Right lobe of liver (tissue), 6 donors: Measurements from ENCODE around the gene WWC1. TPM values are rescaled to one million over a fixed set of nuclear protein-coding genes. Genes with fewer than 3 reads are reported as not detected.

Experiments used
- ATAC-seq, 4 donors: fragments of 200-7000 bp; cut with Tn5 transposase; one replicate each; pipeline ENCODE4 v1.9.1; 2020; ENCODE audit warnings: mild to moderate bottlenecking in 4 of 4, moderate library complexity in 4 of 4
- DNase-seq, 3 donors: peaks; one replicate each; pipeline ENCODE4 v3.0.0-alpha.2; 2020
- H3K27ac ChIP-seq, 3 donors: fragments of 200-600 bp; one replicate each; pipeline ENCODE4 v1.8.0; 2022
- H3K27me3 ChIP-seq, 2 donors: fragments of 200-600 bp; one replicate each; pipeline ENCODE4 v1.8.0; 2022
- H3K36me3 ChIP-seq, 4 donors: fragments of 200-600 bp; sonication (generic) in 1 of 4; one replicate each; pipeline versions ENCODE4 v1.5.1 to v1.8.0; 2017 to 2022; ENCODE audit warnings: control low read depth in 1 of 4
- H3K4me1 ChIP-seq, 4 donors: fragments of 200-600 bp; sonication (generic) in 1 of 4; one replicate each; pipeline versions ENCODE4 v1.5.1 to v1.8.0; 2017 to 2022; ENCODE audit warnings: control low read depth in 1 of 4
- H3K4me3 ChIP-seq, 3 donors: fragments of 200-600 bp; one replicate each; pipeline ENCODE4 v1.8.0; 2022
- H3K9me3 ChIP-seq, 4 donors: fragments of 200-600 bp; sonication (generic) in 1 of 4; one replicate each; pipeline versions ENCODE4 v1.5.1 to v1.8.0; 2017 to 2022; ENCODE audit warnings: control low read depth in 1 of 4
- CTCF ChIP-seq, 4 donors: fragments of 200-600 bp in 3 of 4; fragments of 450-650 bp in 1 of 4; IDR thresholded peaks; one replicate each; pipeline versions ENCODE4 v1.5.1 to v1.8.0; 2016 to 2022; ENCODE audit warnings: antibody characterized with exemption in 4 of 4, mild to moderate bottlenecking in 2 of 4
- POLR2A ChIP-seq: fragments of 450-650 bp; IDR thresholded peaks from one replicate; pipeline ENCODE4 v1.6.1; 2017; ENCODE audit warnings: antibody characterized with exemption, mild to moderate bottlenecking
- WGBS: methylation state at CpG from one replicate; pipeline ENCODE4 v1.1.6; 2018; ENCODE audit warnings: low coverage, low lambda C conversion rate; ENCODE audit not compliant: insufficient coverage; ENCODE audit errors: missing lambda C conversion rate; 5-methylcytosine and 5-hydroxymethylcytosine counted together
- intact Hi-C, 2 donors: fragments of 100-400 bp; cut with DNase I; formaldehyde crosslinking; loops; one replicate each; pipeline versions ENCODE4 v1.11.2 to v1.14.1; 2022
- total RNA-seq, 6 experiments: library from RNA; depleted of rRNA in 2 of 6; stranded (reverse); fragments of >200 nt in 2 of 6; fragmentation: NEBNext Ultra II Directional in 3 of 6; extraction: Animal tissue kit (Norgen Biotek cat#: 25700) in 3 of 6; gene quantifications; one replicate each; pipeline versions ENCODE4 v1.1.0 to v1.2.4, GENCODE V29; 2016 to 2023
- donor health status: DM: no; HTN: yes; CAD: no.
- donor health status: DM: no; HTN: no; CAD: no.
- donor health status: DM: no; HTN: no; CAD: no.
- donor health status: DM: no; HTN: yes; CAD: no.
- donor health status: DM: no; HTN: yes; CAD: no.

WWC1 gene
- total RNA-seq, 6 experiments from 2014 or later = 9.6 to 74.4 (median 23.5) TPM

GRCh38 chr5:168464641-168465040 lies 173.2 kb downstream of the WWC1 start:
- H3K27me3 ChIP-seq = no peaks in the 10 kb centered on the region
- no peak overlapping the region for H3K4me3 ChIP-seq
- no peaks in the 10 kb centered on the region for H3K4me1 ChIP-seq
- peaks cover 0 to 32% (median 12%) of the 10 kb centered on the region in 4 donors for H3K36me3 ChIP-seq
- no peak for TF ChIP-seq CTCF (IDR thresholded peaks at IDR 0.05)
- TF ChIP-seq POLR2A = no peak
- intact Hi-C loops = no loop called here
- WGBS = no CpG with 5 or more reads among the region's 20 CpGs
- ATAC-seq = no peak
- peak in 1 of 3 donors; percentile 39 for DNase-seq
- no peak overlapping the region for H3K27ac ChIP-seq
- H3K9me3 ChIP-seq = no peaks in the 10 kb centered on the region

DNA sequence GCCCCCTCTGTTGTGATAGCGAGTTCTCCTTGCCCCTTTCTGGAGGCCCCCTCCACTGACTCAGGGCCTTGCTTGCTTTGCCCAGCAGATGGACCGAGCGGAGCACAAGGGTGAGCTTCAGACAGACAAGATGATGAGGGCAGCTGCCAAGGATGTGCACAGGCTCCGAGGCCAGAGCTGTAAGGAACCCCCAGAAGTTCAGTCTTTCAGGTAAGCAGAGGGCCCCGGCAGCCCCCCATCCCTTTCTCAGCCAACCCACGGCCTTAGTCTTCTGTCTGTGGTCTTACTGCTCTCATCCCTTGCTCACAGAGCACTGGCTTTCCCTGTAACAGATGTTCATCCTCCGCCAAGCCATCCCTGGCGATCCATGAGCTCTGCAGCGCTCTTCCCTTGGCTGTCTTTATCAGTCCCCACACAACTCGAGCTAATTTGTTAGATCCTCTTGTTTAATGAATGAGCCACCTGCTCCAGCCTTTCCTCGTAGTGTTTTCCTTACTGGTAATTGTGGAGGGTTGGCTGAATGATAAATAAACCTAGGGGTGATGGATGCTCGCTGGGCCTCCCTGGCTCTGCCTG lies 176.4 kb downstream of the WWC1 start:
- WGBS = 87% methylated on average over 9 of the region's 12 CpGs
- Histone ChIP-seq H3K9me3 (no peaks in the 10 kb centered on the region), H3K27me3 (no peaks in the 10 kb centered on the region), H3K4me1 (no peaks in the 10 kb centered on the region), H3K36me3 (peaks cover 0 to 19% (median 11%) of the 10 kb centered on the region in 4 donors), H3K4me3 (no peak overlapping the region), H3K27ac (no peak overlapping the region)
- ATAC-seq = no peak
- DNase-seq = no peak
- intact Hi-C loops = no loop called here
- TF ChIP-seq CTCF (IDR thresholded peaks at IDR 0.05) (no peak), POLR2A (no peak)

DNA sequence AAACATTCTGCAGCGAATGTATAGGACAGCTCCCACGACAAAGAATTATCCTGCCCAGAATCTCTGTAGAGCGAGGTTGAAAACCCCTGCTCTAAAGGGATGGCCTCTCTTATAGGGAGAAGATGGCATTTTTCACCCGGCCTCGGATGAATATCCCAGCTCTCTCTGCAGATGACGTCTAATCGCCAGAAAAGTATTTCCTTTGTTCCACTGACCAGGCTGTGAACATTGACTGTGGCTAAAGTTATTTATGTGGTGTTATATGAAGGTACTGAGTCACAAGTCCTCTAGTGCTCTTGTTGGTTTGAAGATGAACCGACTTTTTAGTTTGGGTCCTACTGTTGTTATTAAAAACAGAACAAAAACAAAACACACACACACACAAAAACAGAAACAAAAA lies 177.4 kb downstream of the WWC1 start:
- TF ChIP-seq POLR2A (no peak), CTCF (IDR thresholded peaks at IDR 0.05) (no peak)
- no peak overlapping the region for H3K4me3 ChIP-seq
- ATAC-seq (no peak), DNase-seq (no peak)
- H3K36me3 ChIP-seq = peaks cover 0 to 19% (median 11%) of the 10 kb centered on the region in 4 donors
- no peak overlapping the region for H3K27ac ChIP-seq
- intact Hi-C loops = no loop called here
- WGBS = 91% methylated on average over 8 of the region's 8 CpGs
- no peaks in the 10 kb centered on the region for H3K9me3 ChIP-seq
- no peaks in the 10 kb centered on the region for H3K27me3 ChIP-seq
- no peaks in the 10 kb centered on the region for H3K4me1 ChIP-seq

- ATAC-seq (no peak), DNase-seq (no peak)
- Histone ChIP-seq H3K27ac (no peak overlapping the region), H3K4me1 (no peaks in the 10 kb centered on the region), H3K36me3 (peaks cover 0 to 19% (median 8%) of the 10 kb centered on the region in 4 donors), H3K4me3 (no peak overlapping the region), H3K9me3 (no peaks in the 10 kb centered on the region), H3K27me3 (no peaks in the 10 kb centered on the region)
- whole genome bisulfite sequencing = 86% methylated on average over 2 of the region's 3 CpGs
- no peak for TF ChIP-seq CTCF (IDR thresholded peaks at IDR 0.05)
- no peak for TF ChIP-seq POLR2A
- intact Hi-C loops = no loop called here
These were observed 178.4 kb downstream of the WWC1 start for GRCh38 chr5:168469816-168470215.
